H1 (cell line): ENCODE data around the gene CFAP97D2. TPM values are rescaled to one million over a fixed set of nuclear protein-coding genes. Genes with fewer than 3 reads are reported as not detected.

Source experiments
- SUZ12 ChIP-seq: fragments of 200-600 bp; sonication (generic); IDR thresholded peaks from 2 replicates; pipeline ENCODE4 v1.6.1; 2012; ENCODE audit warnings: mild to moderate bottlenecking, inconsistent platforms, low read length, moderate library complexity, mixed read lengths
- polyA plus RNA-seq, 7 experiments: library from polyadenylated mRNA; depleted of rRNA in 3 of 7; stranded (reverse) in 5 of 7; unstranded in 2 of 7; fragments of >200 nt in 5 of 7; fragments of 200-250 nt in 2 of 7; gene quantifications; 1 replicate in 5 of 7; 2 replicates in 1 of 7; 4 replicates in 1 of 7; pipeline versions ENCODE4 v1.2.1 to v1.2.3, GENCODE V29; 2011 to 2013; ENCODE audit warnings: missing spikeins in 2 of 7, mixed read lengths in 2 of 7
- total RNA-seq: library from RNA; stranded (reverse); fragmentation: NEBNext Ultra II Directional; extraction: Animal tissue kit (Norgen Biotek cat#: 25700); gene quantifications from 2 replicates; pipeline ENCODE4 v1.2.1, GENCODE V29; 2021

CFAP97D2 gene
- total and polyA plus RNA-seq, 2 of the 8 experiments (the other 6 are each of a cell fraction or from before 2014, with no cell fraction given), result not detected

DNA sequence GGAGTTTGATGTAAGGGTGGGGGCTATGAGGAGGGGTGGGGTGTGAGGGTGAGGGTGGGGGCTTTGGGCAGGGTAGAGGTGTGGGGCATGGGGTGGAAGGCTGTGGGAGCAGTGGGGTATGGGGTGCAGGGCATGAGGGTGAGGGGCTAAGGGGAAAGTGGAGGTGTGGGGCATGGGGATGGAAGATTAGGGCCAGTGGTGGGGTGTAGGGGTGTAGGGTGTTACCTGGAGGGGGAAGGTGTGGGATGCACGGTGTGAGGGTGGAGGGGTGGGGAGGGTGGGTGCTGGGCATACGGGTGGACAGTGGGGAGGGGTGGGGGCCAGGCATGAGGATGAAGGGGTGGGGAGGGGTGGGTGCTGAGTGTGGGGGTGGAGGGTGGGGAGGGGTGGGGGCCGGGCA, 23.7 kb upstream of the CFAP97D2 start (continued):
- no peak for TF ChIP-seq SUZ12
